ENCODE data around the gene TNFRSF9. TPM values are rescaled to one million over a fixed set of nuclear protein-coding genes. Genes with fewer than 3 reads are reported as not detected.
A peak's percentile ranks its signal among the peaks of the same experiment; 100 is the strongest.

TNFRSF9 gene
- total RNA-seq, 1 experiment from 2014 or later: 0.23 TPM

GRCh38 chr1:7893529-7894180, 47.0 kb downstream of the TNFRSF9 start:
- no peak overlapping the region for H3K4me3 ChIP-seq (ENCODE audit: low read depth in 2 of 2, low read length in 2 of 2)
- no peaks in the 10 kb centered on the region for H3K27me3 ChIP-seq (ENCODE audit: control insufficient read depth, insufficient read depth, low read length)
- DNase-seq (ENCODE audit: low read depth, low spot score) (no peak), ATAC-seq (no peak)
- in situ Hi-C loops (cut with HindIII; ENCODE audit: low pct_unique_long_range_greater_than_20kb, low sequenced_read_pairs): no loop called here
- H3K4me1 ChIP-seq (ENCODE audit: control insufficient read depth, insufficient read depth, low read length): no peaks in the 10 kb centered on the region
- TF ChIP-seq SIN3A (IDR thresholded peaks at IDR 0.05; ENCODE audit: borderline replicate concordance, insufficient read depth, low read depth, low read length) (no peak), REST (IDR thresholded peaks at IDR 0.05; ENCODE audit: insufficient read depth in 1 of 2, low read depth in 2 of 2, low read length in 1 of 2) (no peak), TCF7L2 (IDR thresholded peaks at IDR 0.05; ENCODE audit: low read depth, low read length) (no peak), POLR2AphosphoS5 (IDR thresholded peaks at IDR 0.05; ENCODE audit: low read depth, low read length) (no peak)
- TF ChIP-seq, protein P1, sequence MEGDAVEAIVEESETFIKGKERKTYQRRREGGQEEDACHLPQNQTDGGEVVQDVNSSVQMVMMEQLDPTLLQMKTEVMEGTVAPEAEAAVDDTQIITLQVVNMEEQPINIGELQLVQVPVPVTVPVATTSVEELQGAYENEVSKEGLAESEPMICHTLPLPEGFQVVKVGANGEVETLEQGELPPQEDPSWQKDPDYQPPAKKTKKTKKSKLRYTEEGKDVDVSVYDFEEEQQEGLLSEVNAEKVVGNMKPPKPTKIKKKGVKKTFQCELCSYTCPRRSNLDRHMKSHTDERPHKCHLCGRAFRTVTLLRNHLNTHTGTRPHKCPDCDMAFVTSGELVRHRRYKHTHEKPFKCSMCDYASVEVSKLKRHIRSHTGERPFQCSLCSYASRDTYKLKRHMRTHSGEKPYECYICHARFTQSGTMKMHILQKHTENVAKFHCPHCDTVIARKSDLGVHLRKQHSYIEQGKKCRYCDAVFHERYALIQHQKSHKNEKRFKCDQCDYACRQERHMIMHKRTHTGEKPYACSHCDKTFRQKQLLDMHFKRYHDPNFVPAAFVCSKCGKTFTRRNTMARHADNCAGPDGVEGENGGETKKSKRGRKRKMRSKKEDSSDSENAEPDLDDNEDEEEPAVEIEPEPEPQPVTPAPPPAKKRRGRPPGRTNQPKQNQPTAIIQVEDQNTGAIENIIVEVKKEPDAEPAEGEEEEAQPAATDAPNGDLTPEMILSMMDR (IDR thresholded peaks at IDR 0.05): no peak
- no peaks in the 10 kb centered on the region for H3K9me3 ChIP-seq (ENCODE audit: control insufficient read depth, insufficient read depth, low read depth, low read length)
- no peak overlapping the region for H3K27ac ChIP-seq (ENCODE audit: low read length)
- no peaks in the 10 kb centered on the region for H3K36me3 ChIP-seq (ENCODE audit: control insufficient read depth, insufficient read depth, low read length)
- intact Hi-C loops (cut with micrococcal nuclease; ENCODE audit: unreplicated experiment): no loop called here
- ChIA-PET CTCF (interaction anchor here (0.7 kb wide), 1 partner anchor 11 kb away, joined by 8 read pairs; no protein-coding TSS in a partner anchor), POLR2A (no interaction called here)
- BruUV-seq (replicated peaks): no TSS peak

DNA sequence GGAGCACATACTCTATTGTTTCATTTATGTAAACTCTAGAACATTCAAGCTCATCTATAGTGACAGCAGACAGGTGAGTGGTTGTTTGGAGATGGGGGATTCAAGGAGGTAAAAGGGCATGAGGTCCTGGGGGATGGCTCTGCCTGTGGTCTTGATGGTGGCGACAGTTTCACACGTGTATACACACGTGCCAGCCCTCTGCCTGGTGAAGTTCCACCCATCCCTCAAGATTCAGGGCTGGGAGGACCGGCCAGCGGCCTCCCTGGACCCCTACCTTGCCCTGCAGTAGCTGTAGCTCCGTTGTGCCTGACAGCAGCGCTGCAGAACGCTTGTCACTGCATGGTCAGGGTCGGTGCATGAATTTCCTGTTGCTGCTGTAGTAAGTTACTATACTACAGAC, 48.8 kb downstream of the TNFRSF9 start:
- in situ Hi-C loops (cut with HindIII; ENCODE audit: low pct_unique_long_range_greater_than_20kb, low sequenced_read_pairs) (no loop called here), intact Hi-C loops (cut with micrococcal nuclease; ENCODE audit: unreplicated experiment) (no loop called here)
- BruUV-seq (replicated peaks): no TSS peak
- H3K4me1 ChIP-seq (ENCODE audit: control insufficient read depth, insufficient read depth, low read length): no peaks in the 10 kb centered on the region
- peak; percentile 34; the same call in 1 of the 2 replicates for ATAC-seq
- no peak for DNase-seq (ENCODE audit: low read depth, low spot score)
- CTCF ChIA-PET: interaction anchor here (0.6 kb wide), 1 partner anchor 242 kb away, joined by 6 read pairs; no protein-coding TSS in a partner anchor
- TF ChIP-seq TCF7L2 (IDR thresholded peaks at IDR 0.05; ENCODE audit: low read depth, low read length) (no peak), POLR2AphosphoS5 (IDR thresholded peaks at IDR 0.05; ENCODE audit: low read depth, low read length) (no peak), SIN3A (IDR thresholded peaks at IDR 0.05; ENCODE audit: borderline replicate concordance, insufficient read depth, low read depth, low read length) (no peak), REST (IDR thresholded peaks at IDR 0.05; ENCODE audit: insufficient read depth in 1 of 2, low read depth in 2 of 2, low read length in 1 of 2) (no peak)
- TF ChIP-seq, protein P1 (IDR thresholded peaks at IDR 0.05): no peak
- no peak overlapping the region for H3K4me3 ChIP-seq (ENCODE audit: low read depth in 2 of 2, low read length in 2 of 2)
- H3K27me3 ChIP-seq (ENCODE audit: control insufficient read depth, insufficient read depth, low read length): no peaks in the 10 kb centered on the region
- H3K9me3 ChIP-seq (ENCODE audit: control insufficient read depth, insufficient read depth, low read depth, low read length): no peaks in the 10 kb centered on the region
- no peaks in the 10 kb centered on the region for H3K36me3 ChIP-seq (ENCODE audit: control insufficient read depth, insufficient read depth, low read length)
- no peak overlapping the region for H3K27ac ChIP-seq (ENCODE audit: low read length)
- POLR2A ChIA-PET: interaction anchor here (0.6 to 0.7 kb wide), 2 partner anchors 64 to 269 kb away, joined by 8 to 10 read pairs; no protein-coding TSS in a partner anchor

Measured in Panc1 (cell line).